Measurements from ENCODE around the gene ATP5MC3.

- TF ChIP-seq CTCF (IDR thresholded peaks at IDR 0.05; ENCODE audit: low read length): no peak
- no peak for TF ChIP-seq EZH2 (IDR thresholded peaks at IDR 0.05; ENCODE audit: borderline replicate concordance, low read length)
These were observed 46.7 kb upstream of the ATP5MC3 start for GRCh38 chr2:175228179-175228578.
